Measurements from ENCODE around the gene AP2M1. TPM values are rescaled to one million over a fixed set of nuclear protein-coding genes. Genes with fewer than 3 reads are reported as not detected.

The AP2M1 gene
- total RNA-seq, 2 experiments from 2014 or later: 147 to 158 TPM

- H2AFZ ChIP-seq (ENCODE audit: low read length): no peak overlapping the region
- no peak for DNase-seq (ENCODE audit: low spot score)
- H4K20me1 ChIP-seq (ENCODE audit: insufficient read depth, low read length): no peaks in the 10 kb centered on the region
- ChIA-PET POLR2A (interaction anchor here (0.6 to 0.7 kb wide), 3 partner anchors 19 to 131 kb away, joined by 3 to 5 read pairs (median 5); no protein-coding TSS in a partner anchor), CTCF (ENCODE audit: unreplicated experiment) (interaction anchor here (0.5 kb wide), 1 partner anchor 907 kb away, joined by 3 read pairs; no protein-coding TSS in a partner anchor)
- H3K27ac ChIP-seq (ENCODE audit: low read depth, low read length, poor library complexity, severe bottlenecking): no peak overlapping the region
- H3K4me3 ChIP-seq (ENCODE audit: low read depth, low read length, poor library complexity, severe bottlenecking): no peak overlapping the region
- TF ChIP-seq, protein P1, sequence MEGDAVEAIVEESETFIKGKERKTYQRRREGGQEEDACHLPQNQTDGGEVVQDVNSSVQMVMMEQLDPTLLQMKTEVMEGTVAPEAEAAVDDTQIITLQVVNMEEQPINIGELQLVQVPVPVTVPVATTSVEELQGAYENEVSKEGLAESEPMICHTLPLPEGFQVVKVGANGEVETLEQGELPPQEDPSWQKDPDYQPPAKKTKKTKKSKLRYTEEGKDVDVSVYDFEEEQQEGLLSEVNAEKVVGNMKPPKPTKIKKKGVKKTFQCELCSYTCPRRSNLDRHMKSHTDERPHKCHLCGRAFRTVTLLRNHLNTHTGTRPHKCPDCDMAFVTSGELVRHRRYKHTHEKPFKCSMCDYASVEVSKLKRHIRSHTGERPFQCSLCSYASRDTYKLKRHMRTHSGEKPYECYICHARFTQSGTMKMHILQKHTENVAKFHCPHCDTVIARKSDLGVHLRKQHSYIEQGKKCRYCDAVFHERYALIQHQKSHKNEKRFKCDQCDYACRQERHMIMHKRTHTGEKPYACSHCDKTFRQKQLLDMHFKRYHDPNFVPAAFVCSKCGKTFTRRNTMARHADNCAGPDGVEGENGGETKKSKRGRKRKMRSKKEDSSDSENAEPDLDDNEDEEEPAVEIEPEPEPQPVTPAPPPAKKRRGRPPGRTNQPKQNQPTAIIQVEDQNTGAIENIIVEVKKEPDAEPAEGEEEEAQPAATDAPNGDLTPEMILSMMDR (conservative IDR thresholded peaks at IDR 0.05; ENCODE audit: low read length): no peak
- TF ChIP-seq EZH2phosphoT487 (IDR thresholded peaks at IDR 0.05; ENCODE audit: borderline replicate concordance, low read depth, low read length): no peak
- H3K4me1 ChIP-seq (ENCODE audit: insufficient read depth, low read length, poor library complexity, severe bottlenecking): no peaks in the 10 kb centered on the region
- H3K9me3 ChIP-seq (ENCODE audit: low read length): no peaks in the 10 kb centered on the region
- H3K4me2 ChIP-seq (ENCODE audit: low read length): no peak overlapping the region
- intact Hi-C loops (cut with micrococcal nuclease; ENCODE audit: unreplicated experiment): no loop called here
- H3K36me3 ChIP-seq (ENCODE audit: insufficient read depth, low read length): no peaks in the 10 kb centered on the region
- no TSS peak for BruUV-seq (replicated peaks)
- H3K79me2 ChIP-seq (ENCODE audit: insufficient read depth, low read depth, low read length): no peaks in the 10 kb centered on the region
- no peaks in the 10 kb centered on the region for H3K9me2 ChIP-seq (ENCODE audit: insufficient read depth, low read length)
Observed at GRCh38 chr3:184209146-184209923, 34.7 kb downstream of the AP2M1 start.

DNA sequence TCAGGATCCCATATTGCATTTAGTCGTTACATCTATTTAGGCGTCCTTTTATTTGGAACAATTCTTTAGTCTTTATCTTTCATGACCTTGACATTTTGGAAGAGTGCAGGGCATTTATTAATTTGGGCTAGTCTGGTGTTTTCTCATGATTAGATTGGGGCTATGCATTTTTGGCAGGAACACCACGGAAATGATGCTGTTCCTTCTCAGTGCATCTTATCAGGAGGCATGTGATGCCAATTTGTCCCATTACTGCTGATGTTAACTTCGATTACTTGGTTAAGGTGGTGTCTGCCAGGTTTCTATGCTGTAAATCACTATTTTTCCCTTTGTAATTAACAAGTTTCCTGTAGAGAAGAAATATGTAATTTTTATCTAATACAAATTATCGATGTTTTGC is 36.6 kb downstream of the AP2M1 start:
- intact Hi-C loops (cut with micrococcal nuclease; ENCODE audit: unreplicated experiment): no loop called here
- Histone ChIP-seq H2AFZ (ENCODE audit: low read length) (no peak overlapping the region), H3K9me2 (ENCODE audit: insufficient read depth, low read length) (no peaks in the 10 kb centered on the region), H3K36me3 (ENCODE audit: insufficient read depth, low read length) (no peaks in the 10 kb centered on the region), H3K4me3 (ENCODE audit: low read depth, low read length, poor library complexity, severe bottlenecking) (no peak overlapping the region), H3K4me1 (ENCODE audit: insufficient read depth, low read length, poor library complexity, severe bottlenecking) (no peaks in the 10 kb centered on the region), H3K27ac (ENCODE audit: low read depth, low read length, poor library complexity, severe bottlenecking) (no peak overlapping the region), H4K20me1 (ENCODE audit: insufficient read depth, low read length) (no peaks in the 10 kb centered on the region), H3K4me2 (ENCODE audit: low read length) (no peak overlapping the region), H3K79me2 (ENCODE audit: insufficient read depth, low read depth, low read length) (no peaks in the 10 kb centered on the region), H3K9me3 (ENCODE audit: low read length) (no peaks in the 10 kb centered on the region)
- BruUV-seq (replicated peaks): no TSS peak
- TF ChIP-seq, protein P1 (conservative IDR thresholded peaks at IDR 0.05; ENCODE audit: low read length): no peak
- no peak for TF ChIP-seq EZH2phosphoT487 (IDR thresholded peaks at IDR 0.05; ENCODE audit: borderline replicate concordance, low read depth, low read length)
- CTCF ChIA-PET (ENCODE audit: unreplicated experiment): no interaction called here
- DNase-seq (ENCODE audit: low spot score): no peak
- POLR2A ChIA-PET: interaction anchor here (1.5 kb wide), 1 partner anchor 26 kb away, joined by 3 read pairs; the partner anchor contains the start of gene ABCF3

DNA sequence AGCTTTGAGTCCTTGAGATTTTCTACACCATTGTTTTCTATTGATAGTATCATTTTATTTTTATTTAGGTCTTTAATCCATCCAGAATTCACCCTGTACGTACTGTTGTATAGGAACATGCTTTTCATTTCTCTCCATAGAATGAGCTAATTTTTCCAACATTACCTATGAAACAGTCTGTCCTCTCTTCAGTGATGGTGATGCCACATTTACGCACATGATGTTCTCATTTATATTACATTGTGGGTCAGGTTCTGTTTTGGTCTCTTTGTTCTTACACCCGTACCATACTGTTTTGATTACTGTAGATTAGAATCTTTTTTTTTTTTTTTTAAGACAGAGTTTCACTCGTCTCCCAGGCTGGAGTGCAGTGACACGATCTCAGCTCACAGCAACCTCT is 37.1 kb downstream of the AP2M1 start:
- POLR2A ChIA-PET: interaction anchor here (0.5 to 1.5 kb wide), 3 partner anchors 26 to 376 kb away, joined by 3 to 7 read pairs (median 5); partner anchors contain the start of gene ABCF3
- TF ChIP-seq EZH2phosphoT487 (IDR thresholded peaks at IDR 0.05; ENCODE audit: borderline replicate concordance, low read depth, low read length): no peak
- TF ChIP-seq, protein P1 (conservative IDR thresholded peaks at IDR 0.05; ENCODE audit: low read length): no peak
- H3K36me3 ChIP-seq (ENCODE audit: insufficient read depth, low read length): no peaks in the 10 kb centered on the region
- CTCF ChIA-PET (ENCODE audit: unreplicated experiment): no interaction called here
- H3K4me1 ChIP-seq (ENCODE audit: insufficient read depth, low read length, poor library complexity, severe bottlenecking): no peaks in the 10 kb centered on the region
- H3K9me3 ChIP-seq (ENCODE audit: low read length): no peaks in the 10 kb centered on the region
- H3K9me2 ChIP-seq (ENCODE audit: insufficient read depth, low read length): no peaks in the 10 kb centered on the region
- no peak overlapping the region for H3K4me2 ChIP-seq (ENCODE audit: low read length)
- no peaks in the 10 kb centered on the region for H4K20me1 ChIP-seq (ENCODE audit: insufficient read depth, low read length)
- BruUV-seq (replicated peaks): no TSS peak
- intact Hi-C loops (cut with micrococcal nuclease; ENCODE audit: unreplicated experiment): no loop called here
- H3K4me3 ChIP-seq (ENCODE audit: low read depth, low read length, poor library complexity, severe bottlenecking): no peak overlapping the region
- DNase-seq (ENCODE audit: low spot score): no peak
- H3K79me2 ChIP-seq (ENCODE audit: insufficient read depth, low read depth, low read length): no peaks in the 10 kb centered on the region
- H3K27ac ChIP-seq (ENCODE audit: low read depth, low read length, poor library complexity, severe bottlenecking): no peak overlapping the region
- no peak overlapping the region for H2AFZ ChIP-seq (ENCODE audit: low read length)
